HG03064 (cell line): ENCODE measurements around the gene RPP14.
A peak's percentile ranks its signal among the peaks of the same experiment; 100 is the strongest.
"Not testable (repeated sequence)": the region's sequence is repeated elsewhere in the genome, so short reads cannot be mapped to it uniquely, and the experiment has no call there.

Experiments
- ATAC-seq: cut with Tn5 transposase; IDR thresholded peaks from one replicate; pipeline ENCODE4 v1.9.1; 2021; ENCODE audit warnings: low read depth; ENCODE audit not compliant: unreplicated experiment

Gene RPP14

DNA sequence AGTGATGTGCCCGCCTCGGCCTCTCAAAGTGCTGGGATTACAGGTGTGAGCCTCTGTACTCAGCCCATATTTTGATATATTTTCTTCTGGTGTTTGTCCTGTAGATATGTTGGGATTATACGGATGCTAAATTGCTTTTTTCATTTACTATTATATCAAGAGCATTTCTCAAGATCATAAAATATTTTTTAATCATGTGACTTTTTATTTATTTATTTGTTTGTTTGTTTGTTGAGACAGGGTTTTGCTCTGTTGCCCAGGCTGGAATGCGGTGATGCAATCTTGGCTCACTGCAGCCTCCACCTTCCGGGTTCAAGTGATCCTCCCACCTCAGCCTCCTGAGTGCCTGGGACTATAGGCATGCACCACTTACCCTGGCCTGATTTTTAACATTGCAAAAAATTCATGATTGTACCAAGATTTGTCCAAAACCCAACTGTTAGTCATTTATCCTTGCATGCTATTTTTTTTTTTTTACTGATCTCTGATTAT is 23.9 kb downstream of the RPP14 start:
- no peak for ATAC-seq

DNA sequence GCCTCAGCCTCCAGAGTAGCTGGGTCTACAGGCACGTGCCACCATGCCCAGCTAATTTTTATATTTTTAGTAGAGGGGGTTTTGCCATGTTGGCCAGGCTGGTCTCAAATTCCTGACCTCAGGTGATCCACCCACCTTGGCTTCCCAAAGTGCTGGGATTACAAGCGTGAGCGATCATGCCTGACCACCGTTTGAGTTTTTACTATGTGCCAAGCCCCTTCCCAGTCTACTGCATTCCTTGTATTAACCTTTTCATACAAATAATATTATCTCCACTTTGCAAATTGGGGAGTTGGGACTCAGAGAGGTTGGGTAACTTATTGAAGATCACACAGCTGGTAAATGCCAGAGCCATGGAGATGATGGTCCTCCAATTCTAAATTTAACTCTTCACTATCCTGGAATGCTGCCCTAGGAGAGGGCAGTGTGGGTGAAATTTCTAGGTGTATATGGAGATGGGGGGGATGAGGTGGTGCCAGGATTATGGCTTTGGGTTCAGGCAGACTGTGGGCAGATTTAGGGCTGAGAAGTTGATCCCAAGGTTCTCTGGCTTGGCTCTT is 25.6 kb downstream of the RPP14 start:
- no peak for ATAC-seq

DNA sequence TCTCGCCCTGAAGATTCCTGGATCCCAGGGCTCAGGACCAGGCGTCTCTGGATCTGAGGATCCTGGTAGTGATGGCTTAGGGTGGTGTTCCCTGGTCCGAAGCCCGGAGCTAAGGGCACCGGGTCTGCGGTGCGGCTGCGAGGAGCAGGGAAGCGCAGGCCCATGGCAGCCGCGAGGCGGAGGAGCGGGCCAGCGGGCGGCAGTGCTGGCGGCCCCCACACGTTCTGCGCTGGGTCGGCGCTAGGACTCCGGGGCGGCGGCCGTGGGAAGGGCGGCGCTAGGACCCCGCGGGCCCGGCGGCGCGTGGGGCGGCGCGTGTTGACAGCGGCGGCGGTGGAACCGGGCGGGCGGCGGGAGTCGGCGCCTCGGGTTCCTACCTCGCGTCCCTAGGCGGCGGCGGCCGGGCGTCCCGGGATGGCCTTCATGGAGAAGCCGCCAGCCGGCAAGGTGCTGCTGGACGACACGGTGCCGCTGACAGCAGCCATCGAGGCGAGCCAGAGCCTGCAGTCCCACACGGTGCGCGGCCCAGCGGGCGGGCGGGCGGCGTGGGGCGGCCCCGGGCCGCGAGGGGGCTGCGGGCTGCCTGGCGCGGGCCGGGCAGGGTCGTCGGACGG is 26.6 kb downstream of the RPP14 start, which contains the start of gene PXK:
TSS of gene PXK (plus strand) at position 318 of the 614 bp plus-strand sequence. CDS start at position 415, 97 bp downstream.
- peak; percentile 89 for ATAC-seq

DNA sequence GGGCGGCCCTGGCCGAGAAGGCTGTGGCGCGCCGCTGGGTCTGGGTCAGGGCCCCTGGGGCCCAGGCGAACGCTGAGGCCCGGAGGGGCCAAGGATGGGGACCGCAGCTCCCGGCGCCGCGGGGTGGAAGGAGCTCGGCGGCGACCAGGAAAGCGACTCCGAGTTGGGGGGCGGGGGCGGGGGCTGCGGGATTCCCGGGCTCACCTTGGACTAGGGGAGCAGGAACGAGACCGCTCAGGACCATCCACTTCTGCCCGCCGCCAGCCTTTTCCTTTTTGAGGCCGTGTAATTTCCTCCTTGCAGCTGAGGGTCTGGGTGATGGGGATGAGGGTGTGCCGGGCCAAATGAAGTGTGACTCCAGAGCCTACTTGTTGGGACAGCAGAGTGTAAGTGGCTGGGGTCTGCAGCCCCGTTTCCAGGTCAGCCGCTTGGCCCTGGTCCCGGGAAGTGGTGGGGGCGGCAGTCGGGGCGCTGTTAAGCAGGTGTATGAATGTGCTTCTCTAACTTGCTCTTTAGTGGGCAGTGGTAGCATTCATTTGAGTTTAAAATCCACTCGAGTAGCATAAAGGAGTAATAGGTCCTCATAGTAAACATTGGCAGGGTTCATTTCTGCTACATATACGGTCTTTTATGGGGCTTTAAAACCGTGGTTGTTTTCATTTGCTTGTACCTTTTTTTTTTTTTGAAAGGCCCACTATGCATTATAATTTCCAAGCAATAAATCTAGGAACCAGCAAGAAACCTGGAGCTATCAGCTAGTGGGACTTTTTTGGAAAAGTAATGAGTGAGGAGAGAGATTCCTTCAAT is 27.4 kb downstream of the RPP14 start:
- peak; percentile 37 for ATAC-seq

- ATAC-seq: no peak
Measured at GRCh38 chr3:58334013-58334321, 27.9 kb downstream of the RPP14 start.

DNA sequence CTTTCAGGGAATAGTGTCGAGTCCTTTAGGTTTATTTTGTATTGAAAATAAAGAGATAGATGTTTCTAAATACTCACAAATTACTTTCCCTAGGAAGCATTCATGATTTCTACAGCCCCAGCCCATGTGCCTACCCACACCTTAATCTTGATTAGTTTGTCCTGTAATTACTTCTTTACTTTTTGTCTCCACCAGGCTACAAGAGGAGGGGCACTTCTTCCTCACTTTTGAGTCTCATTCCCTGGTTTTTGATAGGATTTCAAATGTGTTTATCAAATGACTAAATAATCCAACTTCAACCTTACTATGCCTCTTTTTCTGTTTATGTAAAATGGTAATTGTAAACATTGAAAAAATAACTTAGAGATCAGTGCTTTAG is 28.4 kb downstream of the RPP14 start:
- no peak for ATAC-seq

- no peak for ATAC-seq
Measured at GRCh38 chr3:58335652-58335947, 29.6 kb downstream of the RPP14 start.

- ATAC-seq: no peak
Measured at GRCh38 chr3:58336135-58336882, 30.3 kb downstream of the RPP14 start.

DNA sequence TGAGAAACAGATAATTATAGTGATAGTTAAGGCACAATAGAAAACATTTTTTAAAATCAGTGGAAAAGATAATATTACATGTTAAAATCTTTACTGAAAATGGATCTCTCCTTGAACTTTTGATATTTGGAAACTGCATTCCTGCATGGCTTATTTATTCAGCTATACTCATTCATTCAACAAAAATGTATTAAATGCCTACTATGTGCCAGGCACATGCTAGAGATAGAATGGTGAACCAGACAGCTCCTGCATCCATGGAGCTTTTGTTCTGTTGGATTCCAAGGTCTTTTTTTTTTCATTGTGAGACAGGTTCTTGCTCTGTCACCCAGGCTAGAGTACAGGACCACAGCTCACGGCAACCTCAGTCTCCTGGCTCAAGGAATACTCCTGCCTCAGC is 31.1 kb downstream of the RPP14 start:
- no peak for ATAC-seq

- not testable (repeated sequence) for ATAC-seq
Measured at GRCh38 chr3:58339146-58339545, 33.1 kb downstream of the RPP14 start.

GRCh38 chr3:58340594-58341244 is 34.7 kb downstream of the RPP14 start:
- no peak for ATAC-seq

GRCh38 chr3:58341376-58341775 is 35.3 kb downstream of the RPP14 start:
- no peak for ATAC-seq

GRCh38 chr3:58342676-58343075 is 36.6 kb downstream of the RPP14 start:
- no peak for ATAC-seq

- ATAC-seq: no peak
Measured at GRCh38 chr3:58345457-58345856, 39.4 kb downstream of the RPP14 start.

GRCh38 chr3:58346368-58346767 is 40.3 kb downstream of the RPP14 start:
- ATAC-seq: no peak

DNA sequence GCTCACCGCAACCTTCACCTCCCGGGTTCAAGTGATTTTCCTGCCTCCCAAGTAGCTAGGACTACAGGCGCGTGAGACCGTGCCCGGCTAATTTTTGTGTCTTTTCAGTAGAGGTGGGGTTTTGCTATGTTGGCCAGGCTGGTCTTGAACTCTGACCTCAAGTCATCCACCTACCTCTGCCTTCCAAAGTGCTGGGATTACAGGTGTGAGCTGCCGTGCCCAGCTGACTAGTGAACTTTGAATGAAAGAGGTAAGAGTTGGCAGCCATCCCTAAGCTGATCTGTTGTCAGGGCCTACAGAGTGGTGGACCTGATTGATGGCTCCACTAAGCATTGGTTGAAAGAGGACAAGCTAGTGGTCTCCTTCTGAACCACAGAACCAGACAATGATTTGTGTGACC is 41.9 kb downstream of the RPP14 start:
- ATAC-seq: no peak

DNA sequence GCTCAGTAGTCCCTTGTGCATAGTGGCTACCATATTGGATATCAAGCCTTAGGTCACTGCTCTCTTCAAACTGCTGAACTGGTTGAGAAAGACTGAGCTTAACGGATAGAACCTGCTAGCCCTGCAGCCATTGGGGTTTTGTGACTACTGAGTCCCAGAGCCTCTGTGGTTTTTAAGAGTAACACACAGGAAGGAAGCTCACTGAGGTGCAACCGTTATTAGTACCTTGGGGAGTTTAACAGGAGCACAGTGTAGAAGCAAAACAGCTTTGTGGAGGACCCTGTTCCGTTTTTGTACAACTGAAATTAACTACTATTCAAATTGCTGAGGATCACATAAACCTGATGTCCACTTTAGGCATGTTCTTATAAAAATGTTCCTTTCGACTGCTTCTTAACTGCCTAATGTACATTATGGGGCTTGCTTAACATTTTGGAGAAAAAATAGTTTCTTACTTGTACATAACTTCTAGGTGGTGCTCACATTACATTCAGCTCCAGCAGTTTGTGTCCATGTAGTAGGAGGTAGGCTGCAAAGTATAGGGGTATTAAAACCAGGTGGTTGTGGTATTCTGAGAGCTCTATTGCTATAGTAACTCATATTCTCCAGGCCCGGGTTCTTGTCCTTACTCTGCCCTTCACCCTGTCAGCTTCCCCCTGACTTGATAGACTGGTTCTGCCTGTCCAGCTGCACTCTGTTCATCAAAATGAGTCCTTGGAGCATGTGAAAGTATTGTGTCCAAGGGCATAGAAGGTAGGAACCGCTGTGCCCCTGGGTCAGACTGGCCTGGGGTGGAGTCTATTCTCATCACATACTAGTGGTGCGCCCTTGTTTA is 44.0 kb downstream of the RPP14 start:
- ATAC-seq: peak; percentile 94

DNA sequence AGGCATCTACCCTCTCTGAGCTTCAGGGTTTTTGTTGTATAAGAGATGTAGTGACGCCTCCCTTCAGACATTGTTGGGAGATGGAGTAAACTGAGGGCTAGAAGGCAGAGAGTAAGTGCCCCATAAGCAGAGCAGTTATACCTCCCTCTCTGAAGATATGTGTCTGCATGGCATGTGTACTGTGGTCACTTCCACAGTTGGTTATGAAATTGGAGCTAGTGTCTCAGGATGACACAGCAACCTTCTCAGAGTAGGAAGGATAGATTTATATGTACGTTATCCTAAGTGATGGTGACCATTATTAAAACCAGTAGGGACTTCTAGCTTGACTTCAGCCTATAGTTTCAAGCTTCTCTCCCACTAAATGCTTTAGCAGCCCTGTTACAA is 44.6 kb downstream of the RPP14 start:
- no peak for ATAC-seq

- no peak for ATAC-seq
Measured at GRCh38 chr3:58351920-58352319, 45.9 kb downstream of the RPP14 start.

DNA sequence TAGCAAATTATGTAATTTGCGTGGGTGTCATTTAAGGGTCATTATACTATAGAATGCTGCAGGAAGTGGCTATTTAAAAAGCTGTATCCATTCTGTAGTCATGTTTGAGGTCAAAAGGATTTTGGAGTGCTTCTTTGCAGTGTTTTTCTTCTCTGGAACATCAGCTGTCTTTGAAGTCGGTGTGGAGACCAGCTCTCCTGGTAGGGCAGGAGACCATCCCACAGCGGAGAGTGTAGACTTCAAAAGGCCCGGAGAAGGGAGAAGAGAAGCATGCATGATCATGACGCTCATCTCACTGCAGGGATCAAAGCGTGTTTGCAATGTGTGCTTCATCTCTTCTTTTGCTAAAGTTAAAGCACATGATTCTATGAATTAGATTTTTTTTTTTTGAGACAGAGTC is 46.6 kb downstream of the RPP14 start:
- no peak for ATAC-seq
